Activated naive CD4-positive, alpha-beta T cell treated with anti-CD3 and anti-CD28 coated beads, Interleukin-2, amount 50 U/mL, for 72 hours (primary cell): ENCODE measurements around the gene RPH3AL. TPM values are rescaled to one million over a fixed set of nuclear protein-coding genes. Genes with fewer than 3 reads are reported as not detected.

Experiments
- ATAC-seq, 2 donors: fragments of 150-1000 bp; cut with Tn5 transposase; 2 replicates each; pipeline ENCODE4 v1.10.0; 2021; ENCODE audit warnings: mild to moderate bottlenecking in 2 of 2, moderate library complexity in 2 of 2
- DNase-seq, 2 donors: peaks; one replicate each; pipeline ENCODE4 v3.0.0; 2021 to 2022; ENCODE audit warnings: low spot score in 2 of 2
- H3K27ac Mint-ChIP-seq, 2 donors: one replicate each; pipeline ENCODE4 v1.8.0; 2022; ENCODE audit warnings: mild to moderate bottlenecking in 2 of 2, mixed read lengths in 2 of 2
- H3K36me3 Mint-ChIP-seq, 2 donors: one replicate each; pipeline ENCODE4 v1.8.0; 2022; ENCODE audit warnings: mixed read lengths in 2 of 2
- H3K9me3 Mint-ChIP-seq, 2 donors: one replicate each; pipeline ENCODE4 v1.8.0; 2022; ENCODE audit warnings: mixed read lengths in 2 of 2
- total RNA-seq, 2 donors: library from RNA; stranded (reverse); gene quantifications; one replicate each; pipeline ENCODE4 v1.2.3, GENCODE V29; 2022

Gene RPH3AL
- total RNA-seq, 2 donors from 2014 or later = 2.0 to 3.8 TPM

GRCh38 chr17:193841-194806 is 158.5 kb downstream of the RPH3AL start:
- Mint-ChIP-seq H3K27ac (no peak overlapping the region), H3K9me3 (no peaks in the 10 kb centered on the region), H3K36me3 (no peaks in the 10 kb centered on the region)
- DNase-seq (no peak), ATAC-seq (no peak)

- Mint-ChIP-seq H3K27ac (peak overlapping the region in 1 of 2 donors; percentile 89), H3K36me3 (no peaks in the 10 kb centered on the region), H3K9me3 (no peaks in the 10 kb centered on the region)
- ATAC-seq (no peak), DNase-seq (no peak)
Measured at GRCh38 chr17:193426-193810, 159.2 kb downstream of the RPH3AL start.

- ATAC-seq = no peak
- H3K27ac Mint-ChIP-seq = no peak overlapping the region
- H3K36me3 Mint-ChIP-seq = no peaks in the 10 kb centered on the region
- DNase-seq = no peak
- no peaks in the 10 kb centered on the region for H3K9me3 Mint-ChIP-seq
Measured at GRCh38 chr17:192666-193425, 159.8 kb downstream of the RPH3AL start.

- Mint-ChIP-seq H3K36me3 (no peaks in the 10 kb centered on the region), H3K9me3 (no peaks in the 10 kb centered on the region)
Measured at GRCh38 chr17:189444-189843, 163.2 kb downstream of the RPH3AL start.

GRCh38 chr17:187130-187529 is 165.5 kb downstream of the RPH3AL start:
- no peak overlapping the region for H3K27ac Mint-ChIP-seq
- H3K36me3 Mint-ChIP-seq = no peaks in the 10 kb centered on the region
- ATAC-seq (no peak), DNase-seq (no peak)
- no peaks in the 10 kb centered on the region for H3K9me3 Mint-ChIP-seq

More at GRCh38 chr17:189444-189843, 163.2 kb downstream of the RPH3AL start:
- ATAC-seq (peak; percentile 9 to 37), DNase-seq (no peak)
- no peak overlapping the region for H3K27ac Mint-ChIP-seq

GRCh38 chr17:185445-186138 is 167.0 kb downstream of the RPH3AL start:
- Mint-ChIP-seq H3K27ac (peak overlapping the region in 1 of 2 donors; percentile 41), H3K36me3 (no peaks in the 10 kb centered on the region), H3K9me3 (no peaks in the 10 kb centered on the region)
- DNase-seq = peak in 1 of 2 donors; percentile 34
- peak in 1 of 2 donors; percentile 23 for ATAC-seq

- no peak for DNase-seq
- H3K9me3 Mint-ChIP-seq = no peaks in the 10 kb centered on the region
- H3K27ac Mint-ChIP-seq = no peak overlapping the region
- H3K36me3 Mint-ChIP-seq = no peaks in the 10 kb centered on the region
- no peak for ATAC-seq
Measured at GRCh38 chr17:183021-183420, 169.6 kb downstream of the RPH3AL start.

- no peak for ATAC-seq
- Mint-ChIP-seq H3K9me3 (no peaks in the 10 kb centered on the region), H3K27ac (no peak overlapping the region), H3K36me3 (no peaks in the 10 kb centered on the region)
- DNase-seq = no peak
Measured at GRCh38 chr17:182050-182751, 170.4 kb downstream of the RPH3AL start.

- ATAC-seq (peak; percentile 78 to 82), DNase-seq (no peak)
- no peak within 1 kb of the TSS for H3K27ac Mint-ChIP-seq
- H3K9me3 Mint-ChIP-seq = no peaks in the 10 kb centered on the region
- H3K36me3 Mint-ChIP-seq = no peaks in the 10 kb centered on the region
Measured at GRCh38 chr17:181245-182049, 171.2 kb downstream of the RPH3AL start, which contains the start of gene DOC2B. Gene DOC2B, minus strand, starts transcription at chr17:181650. Its CDS starts 171 bp downstream, at chr17:181479.

GRCh38 chr17:180381-181244 is 172.0 kb downstream of the RPH3AL start:
- DNase-seq (no peak), ATAC-seq (no peak)
- H3K36me3 Mint-ChIP-seq = no peaks in the 10 kb centered on the region
- no peaks in the 10 kb centered on the region for H3K9me3 Mint-ChIP-seq
- no peak overlapping the region for H3K27ac Mint-ChIP-seq

GRCh38 chr17:179781-180380 is 172.7 kb downstream of the RPH3AL start:
- H3K9me3 Mint-ChIP-seq = no peaks in the 10 kb centered on the region
- no peak for ATAC-seq
- no peak overlapping the region for H3K27ac Mint-ChIP-seq
- DNase-seq = no peak
- no peaks in the 10 kb centered on the region for H3K36me3 Mint-ChIP-seq

- Mint-ChIP-seq H3K27ac (no peak overlapping the region), H3K9me3 (no peaks in the 10 kb centered on the region), H3K36me3 (no peaks in the 10 kb centered on the region)
- no peak for DNase-seq
- no peak for ATAC-seq
Measured at GRCh38 chr17:179066-179432, 173.6 kb downstream of the RPH3AL start.

GRCh38 chr17:178292-179065 is 174.1 kb downstream of the RPH3AL start:
- Mint-ChIP-seq H3K36me3 (no peaks in the 10 kb centered on the region), H3K9me3 (no peaks in the 10 kb centered on the region), H3K27ac (no peak overlapping the region)
- no peak for ATAC-seq
- DNase-seq = no peak

GRCh38 chr17:177762-178161 is 174.8 kb downstream of the RPH3AL start:
- H3K27ac Mint-ChIP-seq = no peak overlapping the region
- ATAC-seq = no peak
- no peaks in the 10 kb centered on the region for H3K36me3 Mint-ChIP-seq
- no peaks in the 10 kb centered on the region for H3K9me3 Mint-ChIP-seq
- no peak for DNase-seq
